GM18526 (cell line): Measurements from ENCODE around the gene SOX14.

Experiments
- POLR2A ChIP-seq: IDR thresholded peaks from 3 replicates; pipeline ENCODE4 v1.6.1; 2011; ENCODE audit not compliant: insufficient read length; ENCODE audit errors: extremely low read depth

The SOX14 gene

GRCh38 chr3:137789236-137789635 is 25.1 kb downstream of the SOX14 start:
- no peak for TF ChIP-seq POLR2A

- no peak for TF ChIP-seq POLR2A
Observed at GRCh38 chr3:137792626-137793271, 28.6 kb downstream of the SOX14 start.

- no peak for TF ChIP-seq POLR2A
Observed at GRCh38 chr3:137796993-137797392, 32.9 kb downstream of the SOX14 start.

DNA sequence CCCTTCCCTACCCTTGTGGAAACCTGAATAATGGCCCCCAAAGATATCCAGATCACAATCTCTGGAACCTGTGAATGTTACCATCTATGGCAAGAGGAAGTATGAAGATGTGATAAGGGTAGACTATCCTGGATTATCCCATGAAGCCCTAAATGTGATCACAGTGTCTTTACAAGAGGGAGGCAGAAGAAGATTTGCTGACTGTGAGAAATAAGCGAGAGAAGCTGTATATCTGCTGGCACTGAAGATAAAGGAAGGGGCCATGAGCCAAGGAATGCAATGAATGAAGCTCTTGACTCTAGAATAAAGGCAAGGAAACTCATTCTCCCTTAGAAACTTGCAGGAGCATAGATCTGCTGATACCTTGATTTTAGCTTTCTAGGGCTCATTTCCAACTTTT is 39.1 kb downstream of the SOX14 start:
- TF ChIP-seq POLR2A = no peak

GRCh38 chr3:137807998-137808397 is 43.9 kb downstream of the SOX14 start:
- no peak for TF ChIP-seq POLR2A

GRCh38 chr3:137809509-137809908 is 45.4 kb downstream of the SOX14 start:
- no peak for TF ChIP-seq POLR2A

DNA sequence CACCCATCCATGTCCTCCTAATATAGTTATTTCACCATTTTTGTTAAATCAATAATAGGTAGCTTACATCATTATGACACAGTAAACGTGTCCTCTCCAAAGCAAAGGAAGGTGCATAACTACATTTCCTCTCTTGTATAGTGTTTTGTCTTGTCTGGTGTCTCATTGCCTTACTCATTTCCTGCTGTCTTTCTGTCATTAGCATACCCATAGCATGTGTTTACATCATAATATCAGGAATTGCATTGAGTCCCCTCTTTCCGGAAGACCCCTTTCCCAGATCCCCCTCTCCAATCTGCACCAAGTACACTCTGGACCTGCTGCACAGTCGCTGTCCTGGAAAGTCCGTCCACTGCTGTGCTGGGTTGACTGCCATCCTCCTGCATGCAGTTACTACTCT is 47.9 kb downstream of the SOX14 start:
- TF ChIP-seq POLR2A = no peak

DNA sequence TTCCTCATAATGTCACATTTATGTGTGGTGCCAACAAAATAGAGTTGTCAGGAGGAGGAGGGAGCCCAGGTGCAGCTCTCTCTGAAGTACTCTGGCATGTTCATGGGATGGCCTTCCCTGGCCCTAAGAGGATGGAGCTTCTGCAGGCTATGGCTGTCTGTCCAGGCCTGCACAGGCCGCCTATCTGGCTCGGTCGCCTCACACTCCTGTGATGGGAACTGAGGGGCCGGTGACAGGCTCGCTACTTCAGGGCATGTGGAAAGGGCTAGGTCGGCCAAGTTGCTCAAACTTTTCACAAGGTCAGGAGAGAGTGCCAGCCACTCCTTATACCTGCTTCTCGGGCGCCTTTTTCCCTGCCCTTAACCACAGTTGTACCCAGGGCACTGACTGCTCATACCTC is 51.1 kb downstream of the SOX14 start:
- no peak for TF ChIP-seq POLR2A
